ENCODE data around the gene CMSS1. TPM values are rescaled to one million over a fixed set of nuclear protein-coding genes. Genes with fewer than 3 reads are reported as not detected.

Gene CMSS1
- total and polyA plus RNA-seq, 7 experiments from 2014 or later: 14.9 to 47.7 (median 18.4) TPM

DNA sequence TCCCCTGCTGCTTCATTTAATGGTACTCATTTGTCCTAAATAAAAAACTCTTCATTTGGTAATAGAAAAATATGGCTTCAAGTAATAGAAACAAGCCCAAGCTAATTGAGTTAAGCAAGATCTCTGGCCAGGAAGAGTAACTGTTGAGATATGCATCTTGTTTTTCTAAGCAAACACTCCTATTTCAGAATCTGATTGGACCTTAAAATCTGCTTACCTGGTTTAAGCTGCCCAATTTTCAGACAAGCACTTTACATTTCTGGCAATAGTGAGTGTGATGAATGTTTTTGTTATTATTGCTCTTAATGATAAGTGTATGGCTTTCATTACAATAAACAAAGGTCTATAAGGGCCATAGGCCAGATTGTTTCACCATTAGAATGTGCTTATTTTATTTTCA, 86.2 kb downstream of the CMSS1 start:
- Histone ChIP-seq H3K9me3 (ENCODE audit: control insufficient read depth in 2 of 3, low read length in 3 of 3) (no peaks in the 10 kb centered on the region), H3K27ac (ENCODE audit: low read depth, low read length) (no peak overlapping the region), H3K4me3 (ENCODE audit: low read length) (no peak overlapping the region), H3K36me3 (ENCODE audit: control insufficient read depth in 2 of 3, insufficient read depth in 3 of 3, low read length in 3 of 3) (no peaks in the 10 kb centered on the region), H3K27me3 (ENCODE audit: control insufficient read depth in 2 of 2, insufficient read depth in 2 of 2, low read length in 2 of 2) (no peaks in the 10 kb centered on the region), H3K4me1 (ENCODE audit: control insufficient read depth in 2 of 2, insufficient read depth in 2 of 2, low read length in 2 of 2) (no peaks in the 10 kb centered on the region)
- intact Hi-C loops (cut with micrococcal nuclease): no loop called here
- H3K27ac Mint-ChIP-seq: no peak overlapping the region
- ChIA-PET POLR2A (no interaction called here), CTCF (no interaction called here)
- peaks cover 0 to 2% (median 0%) of the 10 kb centered on the region in 11 donors for H3K9me3 Mint-ChIP-seq
- H3K4me1 Mint-ChIP-seq: peaks cover 3 to 15% (median 4%) of the 10 kb centered on the region in 7 donors
- H3K27me3 Mint-ChIP-seq: no peaks in the 10 kb centered on the region
- H3K4me3 Mint-ChIP-seq: no peak overlapping the region
- DNase-seq (no peak), ATAC-seq (no peak)
- peaks cover 0 to 17% (median 6%) of the 10 kb centered on the region in 5 donors for H3K36me3 Mint-ChIP-seq

GRCh38 chr3:99907959-99908544, 90.4 kb downstream of the CMSS1 start:
- Mint-ChIP-seq H3K9me3 (peaks cover 0 to 2% (median 0%) of the 10 kb centered on the region in 11 donors), H3K27me3 (no peaks in the 10 kb centered on the region), H3K4me1 (peaks cover 0 to 15% (median 3%) of the 10 kb centered on the region in 7 donors), H3K36me3 (peaks cover 5 to 34% (median 8%) of the 10 kb centered on the region in 5 donors), H3K4me3 (no peak overlapping the region), H3K27ac (no peak overlapping the region)
- ATAC-seq (no peak), DNase-seq (no peak)
- no peaks in the 10 kb centered on the region for H3K36me3 ChIP-seq (ENCODE audit: control insufficient read depth in 2 of 3, insufficient read depth in 3 of 3, low read length in 3 of 3)
- intact Hi-C loops (cut with micrococcal nuclease): no loop called here
- H3K4me1 ChIP-seq (ENCODE audit: control insufficient read depth in 2 of 2, insufficient read depth in 2 of 2, low read length in 2 of 2): no peaks in the 10 kb centered on the region
- POLR2A ChIA-PET: no interaction called here
- no peaks in the 10 kb centered on the region for H3K9me3 ChIP-seq (ENCODE audit: control insufficient read depth in 2 of 3, low read length in 3 of 3)
- CTCF ChIA-PET: no interaction called here
- no peak overlapping the region for H3K27ac ChIP-seq (ENCODE audit: low read depth, low read length)
- no peaks in the 10 kb centered on the region for H3K27me3 ChIP-seq (ENCODE audit: control insufficient read depth in 2 of 2, insufficient read depth in 2 of 2, low read length in 2 of 2)
- no peak overlapping the region for H3K4me3 ChIP-seq (ENCODE audit: low read length)

DNA sequence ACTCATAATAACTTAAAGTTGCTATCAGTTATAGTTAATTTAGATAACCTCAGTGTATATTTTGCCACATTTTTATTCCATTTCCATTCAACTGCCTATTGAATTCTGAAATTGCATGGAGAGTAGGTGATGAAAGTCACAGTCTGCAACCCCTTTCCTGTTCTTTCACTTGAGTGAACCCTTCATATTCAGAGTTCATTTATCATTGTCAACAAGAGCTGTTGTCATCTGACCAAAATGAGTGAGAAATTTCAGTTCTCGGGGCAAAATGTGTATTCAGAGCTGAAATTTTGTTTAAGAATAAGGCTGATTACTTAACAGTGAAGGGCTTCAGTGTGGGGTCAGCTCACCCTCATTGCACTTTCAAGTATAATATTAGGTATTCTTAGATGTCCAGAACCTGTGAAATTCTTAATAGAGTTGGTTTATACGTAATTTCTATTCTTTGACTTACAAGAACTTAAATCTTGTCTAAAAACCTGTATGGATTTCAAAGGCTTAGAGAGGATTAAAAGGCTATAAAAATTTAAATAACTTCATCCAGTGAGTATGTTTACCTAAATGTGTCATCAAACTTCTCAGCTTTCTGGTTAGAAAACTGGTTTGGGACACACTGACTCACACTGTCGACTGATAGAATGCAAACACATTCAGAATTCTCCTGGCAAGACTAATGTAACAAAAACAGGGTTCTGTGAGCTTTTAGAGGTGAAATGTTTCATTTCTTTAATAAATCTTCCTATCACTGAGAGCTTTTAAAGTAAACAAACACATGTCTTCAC, 92.2 kb downstream of the CMSS1 start:
- no peak for ATAC-seq
- intact Hi-C loops (cut with micrococcal nuclease): no loop called here
- Histone ChIP-seq H3K27ac (ENCODE audit: low read depth, low read length) (no peak overlapping the region), H3K27me3 (ENCODE audit: control insufficient read depth in 2 of 2, insufficient read depth in 2 of 2, low read length in 2 of 2) (no peaks in the 10 kb centered on the region), H3K4me3 (ENCODE audit: low read length) (no peak overlapping the region), H3K36me3 (ENCODE audit: control insufficient read depth in 2 of 3, insufficient read depth in 3 of 3, low read length in 3 of 3) (no peaks in the 10 kb centered on the region), H3K4me1 (ENCODE audit: control insufficient read depth in 2 of 2, insufficient read depth in 2 of 2, low read length in 2 of 2) (no peaks in the 10 kb centered on the region), H3K9me3 (ENCODE audit: control insufficient read depth in 2 of 3, low read length in 3 of 3) (no peaks in the 10 kb centered on the region)
- ChIA-PET CTCF (no interaction called here), POLR2A (no interaction called here)
- DNase-seq: no peak
- Mint-ChIP-seq H3K27ac (no peak overlapping the region), H3K27me3 (no peaks in the 10 kb centered on the region), H3K36me3 (peaks cover 5 to 30% (median 9%) of the 10 kb centered on the region in 5 donors), H3K4me1 (peaks cover 0 to 9% (median 2%) of the 10 kb centered on the region in 7 donors), H3K4me3 (no peak overlapping the region), H3K9me3 (peaks cover 0 to 2% (median 0%) of the 10 kb centered on the region in 11 donors)

- H3K27ac Mint-ChIP-seq: no peak overlapping the region
- ATAC-seq: no peak
- Histone ChIP-seq H3K4me1 (ENCODE audit: control insufficient read depth in 2 of 2, insufficient read depth in 2 of 2, low read length in 2 of 2) (no peaks in the 10 kb centered on the region), H3K27me3 (ENCODE audit: control insufficient read depth in 2 of 2, insufficient read depth in 2 of 2, low read length in 2 of 2) (no peaks in the 10 kb centered on the region), H3K4me3 (ENCODE audit: low read length) (no peak overlapping the region), H3K36me3 (ENCODE audit: control insufficient read depth in 2 of 3, insufficient read depth in 3 of 3, low read length in 3 of 3) (no peaks in the 10 kb centered on the region), H3K9me3 (ENCODE audit: control insufficient read depth in 2 of 3, low read length in 3 of 3) (no peaks in the 10 kb centered on the region), H3K27ac (ENCODE audit: low read depth, low read length) (no peak overlapping the region)
- POLR2A ChIA-PET: no interaction called here
- H3K27me3 Mint-ChIP-seq: no peaks in the 10 kb centered on the region
- CTCF ChIA-PET: no interaction called here
- DNase-seq: no peak
- intact Hi-C loops (cut with micrococcal nuclease): no loop called here
- H3K4me1 Mint-ChIP-seq: peaks cover 0 to 7% (median 0%) of the 10 kb centered on the region in 7 donors
- no peak overlapping the region for H3K4me3 Mint-ChIP-seq
- H3K9me3 Mint-ChIP-seq: peaks cover 0 to 2% (median 0%) of the 10 kb centered on the region in 11 donors
- H3K36me3 Mint-ChIP-seq: peaks cover 5 to 30% (median 11%) of the 10 kb centered on the region in 5 donors
These were observed 93.2 kb downstream of the CMSS1 start for GRCh38 chr3:99910752-99911290.

DNA sequence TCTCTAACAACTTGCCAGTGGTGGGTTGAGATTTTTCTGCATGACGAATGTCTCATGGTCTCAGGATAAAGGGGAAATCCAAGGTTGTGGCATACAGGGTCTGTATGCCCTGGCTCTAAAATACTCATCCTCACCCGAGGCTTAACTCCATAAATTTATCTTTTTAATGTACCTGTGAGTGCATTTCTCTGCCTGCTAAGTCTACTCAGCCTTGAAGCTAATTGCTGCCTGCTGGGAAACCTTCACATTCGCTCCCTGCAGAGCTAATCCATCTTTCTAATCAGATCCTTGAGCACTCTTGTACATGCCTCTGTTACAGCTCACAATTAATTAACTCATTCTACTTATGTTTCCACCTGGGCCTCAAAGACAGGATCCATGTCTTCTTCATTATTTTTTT, 93.8 kb downstream of the CMSS1 start:
- no peak overlapping the region for H3K27ac ChIP-seq (ENCODE audit: low read depth, low read length)
- Mint-ChIP-seq H3K27me3 (no peaks in the 10 kb centered on the region), H3K36me3 (peaks cover 5 to 35% (median 14%) of the 10 kb centered on the region in 5 donors), H3K4me1 (peaks cover 0 to 7% (median 0%) of the 10 kb centered on the region in 7 donors), H3K9me3 (peaks cover 0 to 2% (median 0%) of the 10 kb centered on the region in 11 donors), H3K4me3 (no peak overlapping the region), H3K27ac (no peak overlapping the region)
- CTCF ChIA-PET: no interaction called here
- H3K27me3 ChIP-seq (ENCODE audit: control insufficient read depth in 2 of 2, insufficient read depth in 2 of 2, low read length in 2 of 2): no peaks in the 10 kb centered on the region
- DNase-seq (no peak), ATAC-seq (no peak)
- intact Hi-C loops (cut with micrococcal nuclease): no loop called here
- no peaks in the 10 kb centered on the region for H3K4me1 ChIP-seq (ENCODE audit: control insufficient read depth in 2 of 2, insufficient read depth in 2 of 2, low read length in 2 of 2)
- no peaks in the 10 kb centered on the region for H3K36me3 ChIP-seq (ENCODE audit: control insufficient read depth in 2 of 3, insufficient read depth in 3 of 3, low read length in 3 of 3)
- H3K4me3 ChIP-seq (ENCODE audit: low read length): no peak overlapping the region
- POLR2A ChIA-PET: no interaction called here
- H3K9me3 ChIP-seq (ENCODE audit: control insufficient read depth in 2 of 3, low read length in 3 of 3): no peaks in the 10 kb centered on the region

DNA sequence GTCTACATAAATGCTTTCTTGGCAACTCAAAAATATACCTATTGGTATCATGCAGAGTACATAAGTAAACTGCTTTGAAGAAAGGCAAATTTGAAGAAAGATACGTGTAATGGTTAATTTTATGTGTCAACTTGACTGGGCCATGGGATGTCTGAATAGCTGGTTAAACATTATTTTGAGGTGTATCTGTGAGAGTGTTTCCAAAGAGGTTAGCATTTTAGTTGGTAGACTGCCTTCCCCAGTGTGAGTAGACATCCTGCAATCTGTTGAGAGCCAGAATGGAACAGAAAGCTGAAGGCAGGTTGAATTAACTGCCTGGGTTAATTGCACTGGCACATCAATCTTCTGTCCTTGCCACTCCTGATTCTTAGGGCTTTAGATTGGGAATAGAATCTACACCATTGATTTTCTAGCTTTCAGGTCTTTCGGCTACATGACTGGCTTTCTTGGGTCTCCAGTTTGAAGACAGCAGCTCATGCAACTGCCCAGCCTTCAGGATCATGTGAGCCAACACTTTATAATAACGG, 98.3 kb downstream of the CMSS1 start:
- CTCF ChIA-PET: no interaction called here
- no peak for ATAC-seq
- POLR2A ChIA-PET: no interaction called here
- H3K27ac ChIP-seq (ENCODE audit: low read depth, low read length): no peak overlapping the region
- H3K9me3 ChIP-seq (ENCODE audit: control insufficient read depth in 2 of 3, low read length in 3 of 3): no peaks in the 10 kb centered on the region
- Mint-ChIP-seq H3K36me3 (peaks cover 0 to 43% (median 16%) of the 10 kb centered on the region in 5 donors), H3K27me3 (no peaks in the 10 kb centered on the region), H3K9me3 (no peaks in the 10 kb centered on the region), H3K27ac (no peak overlapping the region), H3K4me3 (no peak overlapping the region), H3K4me1 (peaks cover 0 to 11% (median 5%) of the 10 kb centered on the region in 7 donors)
- H3K4me1 ChIP-seq (ENCODE audit: control insufficient read depth in 2 of 2, insufficient read depth in 2 of 2, low read length in 2 of 2): no peaks in the 10 kb centered on the region
- intact Hi-C loops (cut with micrococcal nuclease): no loop called here
- DNase-seq: no peak
- H3K27me3 ChIP-seq (ENCODE audit: control insufficient read depth in 2 of 2, insufficient read depth in 2 of 2, low read length in 2 of 2): no peaks in the 10 kb centered on the region
- no peaks in the 10 kb centered on the region for H3K36me3 ChIP-seq (ENCODE audit: control insufficient read depth in 2 of 3, insufficient read depth in 3 of 3, low read length in 3 of 3)
- no peak overlapping the region for H3K4me3 ChIP-seq (ENCODE audit: low read length)

All from naive thymus-derived CD4-positive, alpha-beta T cell (primary cell).